ENCODE measurements around the gene C5orf47. TPM values are rescaled to one million over a fixed set of nuclear protein-coding genes. Genes with fewer than 3 reads are reported as not detected.

The C5orf47 gene
- total RNA-seq, 4 donors from 2014 or later: not detected

DNA sequence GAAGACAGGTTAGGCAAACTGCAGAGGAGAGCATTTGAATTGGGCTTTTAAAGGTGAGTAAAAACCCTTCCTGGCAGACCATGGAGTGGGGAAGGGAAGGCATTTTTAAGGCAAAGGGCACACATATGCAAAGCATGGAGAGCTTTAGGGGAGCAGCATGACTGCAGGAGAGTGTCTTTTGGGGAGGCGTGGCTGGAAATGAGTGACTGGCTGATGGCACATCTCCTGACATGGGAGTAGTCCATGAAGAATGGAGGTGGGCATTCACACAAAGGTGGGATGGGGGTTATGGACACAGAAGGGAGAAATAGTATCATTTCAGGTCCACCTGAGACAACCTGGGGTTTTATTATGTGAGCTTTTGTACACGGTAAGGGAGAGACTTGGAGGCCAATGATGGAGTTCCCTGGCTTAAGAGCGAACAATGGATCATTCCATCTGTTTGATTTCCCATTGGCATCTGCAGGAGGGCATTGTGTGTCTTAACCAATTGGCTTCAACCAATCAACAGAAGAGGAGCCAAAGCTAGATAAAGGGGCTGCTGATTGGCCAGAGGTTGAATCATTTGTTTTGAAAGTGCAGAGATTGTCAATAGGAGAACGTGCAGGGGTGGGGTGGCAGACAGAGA is 58.6 kb downstream of the C5orf47 start:
- no peak overlapping the region for H3K4me3 ChIP-seq
- peaks cover 0 to 3% (median 0%) of the 10 kb centered on the region in 4 donors for H3K27me3 ChIP-seq
- DNase-seq: no peak
- no peaks in the 10 kb centered on the region for H3K4me1 ChIP-seq
- TF ChIP-seq, protein P1, sequence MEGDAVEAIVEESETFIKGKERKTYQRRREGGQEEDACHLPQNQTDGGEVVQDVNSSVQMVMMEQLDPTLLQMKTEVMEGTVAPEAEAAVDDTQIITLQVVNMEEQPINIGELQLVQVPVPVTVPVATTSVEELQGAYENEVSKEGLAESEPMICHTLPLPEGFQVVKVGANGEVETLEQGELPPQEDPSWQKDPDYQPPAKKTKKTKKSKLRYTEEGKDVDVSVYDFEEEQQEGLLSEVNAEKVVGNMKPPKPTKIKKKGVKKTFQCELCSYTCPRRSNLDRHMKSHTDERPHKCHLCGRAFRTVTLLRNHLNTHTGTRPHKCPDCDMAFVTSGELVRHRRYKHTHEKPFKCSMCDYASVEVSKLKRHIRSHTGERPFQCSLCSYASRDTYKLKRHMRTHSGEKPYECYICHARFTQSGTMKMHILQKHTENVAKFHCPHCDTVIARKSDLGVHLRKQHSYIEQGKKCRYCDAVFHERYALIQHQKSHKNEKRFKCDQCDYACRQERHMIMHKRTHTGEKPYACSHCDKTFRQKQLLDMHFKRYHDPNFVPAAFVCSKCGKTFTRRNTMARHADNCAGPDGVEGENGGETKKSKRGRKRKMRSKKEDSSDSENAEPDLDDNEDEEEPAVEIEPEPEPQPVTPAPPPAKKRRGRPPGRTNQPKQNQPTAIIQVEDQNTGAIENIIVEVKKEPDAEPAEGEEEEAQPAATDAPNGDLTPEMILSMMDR (IDR thresholded peaks at IDR 0.05): no peak
- no peak for TF ChIP-seq POLR2A (IDR thresholded peaks at IDR 0.05)
- intact Hi-C loops (cut with DNase I): loop anchor here (5.0 kb wide), 1 partner anchor 265 kb away; no protein-coding TSS in a partner anchor
- WGBS, 2 donors: 52 to 68% methylated on average over 4 of the region's 4 CpGs
- no peaks in the 10 kb centered on the region for H3K9me3 ChIP-seq
- no peak overlapping the region for H3K27ac ChIP-seq
- no peaks in the 10 kb centered on the region for H3K36me3 ChIP-seq

DNA sequence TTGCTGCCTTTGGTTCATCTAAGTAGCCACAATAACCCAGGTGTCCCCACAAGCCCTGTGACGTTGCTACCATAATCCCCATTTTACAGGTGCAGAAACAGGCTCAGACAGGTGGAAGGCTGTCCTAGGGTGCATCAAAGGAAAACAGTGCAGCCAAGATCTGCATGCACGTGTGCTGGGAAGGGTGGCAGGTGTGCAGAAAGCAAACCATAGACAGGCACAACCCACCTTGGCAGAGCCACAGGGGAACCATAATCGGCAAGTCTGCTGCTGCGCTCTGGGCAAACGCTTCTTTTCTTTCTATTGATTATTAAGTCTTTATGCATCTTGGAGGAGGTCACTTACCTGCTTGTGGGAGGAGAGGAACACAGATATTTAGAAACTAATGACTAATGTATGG is 63.7 kb downstream of the C5orf47 start:
- 34 to 50% methylated on average over 4 to 5 of the region's 5 CpGs for WGBS, 2 donors
- H3K4me3 ChIP-seq: no peak overlapping the region
- intact Hi-C loops (cut with DNase I): no loop called here

GRCh38 chr5:174053905-174054304 is 64.9 kb downstream of the C5orf47 start:
- H3K4me3 ChIP-seq: no peak overlapping the region
- H3K4me1 ChIP-seq: no peaks in the 10 kb centered on the region
- H3K9me3 ChIP-seq: no peaks in the 10 kb centered on the region
- intact Hi-C loops (cut with DNase I): no loop called here
- no peak for DNase-seq
- no peak overlapping the region for H3K27ac ChIP-seq
- 89 to 94% methylated on average over 3 of the region's 3 CpGs for WGBS, 2 donors
- TF ChIP-seq, protein P1 (IDR thresholded peaks at IDR 0.05): no peak
- TF ChIP-seq POLR2A (IDR thresholded peaks at IDR 0.05): no peak
- peaks cover 0 to 4% (median 0%) of the 10 kb centered on the region in 4 donors for H3K27me3 ChIP-seq
- H3K36me3 ChIP-seq: no peaks in the 10 kb centered on the region

More for the DNA sequence above, 63.7 kb downstream of the C5orf47 start:
- H3K27me3 ChIP-seq: peaks cover 0 to 2% (median 0%) of the 10 kb centered on the region in 4 donors
- H3K9me3 ChIP-seq: no peaks in the 10 kb centered on the region
- no peak overlapping the region for H3K27ac ChIP-seq
- no peak for DNase-seq
- no peaks in the 10 kb centered on the region for H3K36me3 ChIP-seq
- no peaks in the 10 kb centered on the region for H3K4me1 ChIP-seq
- TF ChIP-seq POLR2A (IDR thresholded peaks at IDR 0.05): no peak
- TF ChIP-seq, protein P1 (IDR thresholded peaks at IDR 0.05): no peak

Other genes with a start within 250 kb of the C5orf47 start
- 10 to 100 TPM; 33.2 to 51.6 (median 44.8) TPM for gene CPEB4, start 100.8 kb upstream of the C5orf47 start, total RNA-seq
- not detected for gene NSG2, start 56.5 kb downstream of the C5orf47 start, total RNA-seq

Data from esophagus squamous epithelium (tissue), 5 donors.